Measurements from ENCODE around the gene PDE1A. TPM values are rescaled to one million over a fixed set of nuclear protein-coding genes. Genes with fewer than 3 reads are reported as not detected.

PDE1A gene
- total and polyA plus RNA-seq, 8 donors: 0.58 to 33.6 (median 12.9) TPM; not detected in 1

DNA sequence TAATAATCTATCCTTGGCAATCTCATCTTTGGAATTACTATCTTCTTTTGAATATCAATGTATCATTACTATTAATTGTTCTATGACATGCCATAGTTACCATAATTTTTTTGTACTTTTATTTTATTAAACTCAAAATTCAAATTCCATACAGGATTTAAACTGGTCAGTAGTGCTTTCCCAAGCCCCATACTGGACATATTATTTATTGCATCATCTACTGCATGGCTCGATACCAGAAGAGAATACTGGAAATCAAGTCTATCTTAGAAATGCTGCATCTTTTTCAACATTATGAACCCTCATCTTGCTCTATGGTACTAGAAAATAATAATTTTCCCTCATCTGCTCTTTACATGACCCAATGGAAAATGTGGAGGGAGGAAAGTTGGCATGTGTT lies 9.4 kb upstream of the PDE1A start:
- no peak for TF ChIP-seq EP300 (IDR thresholded peaks at IDR 0.05)
- TF ChIP-seq POLR2AphosphoS5 (IDR thresholded peaks at IDR 0.05): no peak
- TF ChIP-seq, protein P1, sequence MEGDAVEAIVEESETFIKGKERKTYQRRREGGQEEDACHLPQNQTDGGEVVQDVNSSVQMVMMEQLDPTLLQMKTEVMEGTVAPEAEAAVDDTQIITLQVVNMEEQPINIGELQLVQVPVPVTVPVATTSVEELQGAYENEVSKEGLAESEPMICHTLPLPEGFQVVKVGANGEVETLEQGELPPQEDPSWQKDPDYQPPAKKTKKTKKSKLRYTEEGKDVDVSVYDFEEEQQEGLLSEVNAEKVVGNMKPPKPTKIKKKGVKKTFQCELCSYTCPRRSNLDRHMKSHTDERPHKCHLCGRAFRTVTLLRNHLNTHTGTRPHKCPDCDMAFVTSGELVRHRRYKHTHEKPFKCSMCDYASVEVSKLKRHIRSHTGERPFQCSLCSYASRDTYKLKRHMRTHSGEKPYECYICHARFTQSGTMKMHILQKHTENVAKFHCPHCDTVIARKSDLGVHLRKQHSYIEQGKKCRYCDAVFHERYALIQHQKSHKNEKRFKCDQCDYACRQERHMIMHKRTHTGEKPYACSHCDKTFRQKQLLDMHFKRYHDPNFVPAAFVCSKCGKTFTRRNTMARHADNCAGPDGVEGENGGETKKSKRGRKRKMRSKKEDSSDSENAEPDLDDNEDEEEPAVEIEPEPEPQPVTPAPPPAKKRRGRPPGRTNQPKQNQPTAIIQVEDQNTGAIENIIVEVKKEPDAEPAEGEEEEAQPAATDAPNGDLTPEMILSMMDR (IDR thresholded peaks at IDR 0.05): no peak
- TF ChIP-seq POLR2A (IDR thresholded peaks at IDR 0.05): no peak
- H3K9me3 ChIP-seq: no peaks in the 10 kb centered on the region
- no peak overlapping the region for H3K27ac ChIP-seq
- intact Hi-C loops (cut with DNase I; ENCODE audit: low total_unique reads): no loop called here
- DNase-seq: no peak
- H3K4me1 ChIP-seq: no peaks in the 10 kb centered on the region
- H3K36me3 ChIP-seq: no peaks in the 10 kb centered on the region
- no peaks in the 10 kb centered on the region for H3K27me3 ChIP-seq
- 84 to 94% (median 90%) methylated on average over 1 of the region's 1 CpG for WGBS, 5 donors
- H3K4me3 ChIP-seq: no peak overlapping the region

DNA sequence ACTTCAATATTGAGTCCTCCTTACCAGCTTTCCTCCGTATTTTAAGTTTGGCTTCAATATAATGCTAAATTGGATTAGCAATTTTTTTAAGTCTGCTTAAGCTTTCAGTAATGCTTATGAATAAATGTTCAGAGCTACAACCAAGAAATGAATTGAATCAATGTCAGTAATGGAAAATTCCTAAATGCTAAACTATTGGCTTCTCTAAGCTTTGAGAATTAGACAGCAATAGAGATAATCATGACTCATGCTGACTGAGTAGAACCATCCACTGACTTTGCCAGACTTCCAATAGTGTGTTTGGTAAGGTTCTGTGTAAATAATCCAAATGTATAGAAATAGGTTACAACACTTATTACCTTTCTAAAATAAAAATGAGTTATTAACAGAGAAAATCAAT lies 8.9 kb upstream of the PDE1A start:
- no peak for DNase-seq
- intact Hi-C loops (cut with DNase I; ENCODE audit: low total_unique reads): no loop called here
- WGBS, 5 donors: 62 to 86% (median 77%) methylated on average over 1 of the region's 1 CpG
- H3K27ac ChIP-seq: no peak overlapping the region
- H3K27me3 ChIP-seq: no peaks in the 10 kb centered on the region
- H3K4me1 ChIP-seq: no peaks in the 10 kb centered on the region
- H3K9me3 ChIP-seq: no peaks in the 10 kb centered on the region
- TF ChIP-seq, protein P1 (IDR thresholded peaks at IDR 0.05): no peak
- TF ChIP-seq EP300 (IDR thresholded peaks at IDR 0.05): no peak
- TF ChIP-seq POLR2AphosphoS5 (IDR thresholded peaks at IDR 0.05): no peak
- TF ChIP-seq POLR2A (IDR thresholded peaks at IDR 0.05): no peak
- no peak overlapping the region for H3K4me3 ChIP-seq
- no peaks in the 10 kb centered on the region for H3K36me3 ChIP-seq

DNA sequence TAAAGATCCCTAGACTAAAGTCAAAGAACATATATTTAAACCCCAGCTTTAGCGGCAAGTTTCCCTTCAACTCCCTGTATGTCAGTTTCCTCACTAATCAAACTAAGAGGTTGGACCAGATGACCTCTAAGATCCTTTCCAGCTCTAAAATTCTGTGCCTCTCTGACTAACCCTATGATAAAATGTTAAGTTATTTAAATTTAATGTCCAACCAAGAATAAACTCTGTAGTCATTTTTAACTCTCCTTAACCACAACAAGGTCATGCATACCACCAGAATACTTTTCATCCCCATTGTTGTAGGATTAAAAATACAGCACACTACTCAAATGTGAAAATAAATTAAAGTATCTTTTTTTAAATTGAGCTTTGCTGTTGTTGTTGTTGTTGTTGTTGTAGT lies 5.2 kb upstream of the PDE1A start:
- Histone ChIP-seq H3K4me1 (no peaks in the 10 kb centered on the region), H3K27ac (no peak overlapping the region), H3K36me3 (no peaks in the 10 kb centered on the region), H3K4me3 (no peak overlapping the region), H3K27me3 (no peaks in the 10 kb centered on the region), H3K9me3 (no peaks in the 10 kb centered on the region)
- WGBS, 5 donors: 78 to 92% (median 88%) methylated on average over 1 of the region's 1 CpG
- intact Hi-C loops (cut with DNase I; ENCODE audit: low total_unique reads): no loop called here
- DNase-seq: no peak
- TF ChIP-seq POLR2AphosphoS5 (IDR thresholded peaks at IDR 0.05) (no peak), POLR2A (IDR thresholded peaks at IDR 0.05) (no peak), EP300 (IDR thresholded peaks at IDR 0.05) (no peak)
- TF ChIP-seq, protein P1 (IDR thresholded peaks at IDR 0.05): no peak

DNA sequence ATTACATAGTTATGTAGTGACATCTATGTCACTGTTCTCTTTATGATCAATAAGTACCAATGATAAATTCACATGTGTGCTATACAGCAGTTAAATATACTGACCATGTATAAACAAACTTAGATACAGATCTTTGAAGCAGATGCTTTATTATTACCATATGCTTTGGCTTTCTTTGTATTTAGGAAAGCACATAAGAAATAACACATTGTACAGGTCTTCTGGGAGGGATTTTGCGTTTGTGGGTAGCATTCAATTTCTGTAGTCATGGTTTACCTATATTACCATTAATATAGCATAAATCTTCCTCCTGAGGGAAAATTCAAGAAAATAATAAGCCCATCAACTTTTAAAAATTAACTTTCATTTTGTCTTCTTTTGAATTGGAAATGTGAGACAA lies 1.6 kb upstream of the PDE1A start:
- Histone ChIP-seq H3K4me1 (peaks cover 0 to 4% (median 0%) of the 10 kb centered on the region in 4 donors), H3K36me3 (no peaks in the 10 kb centered on the region), H3K4me3 (no peak overlapping the region), H3K27ac (no peak overlapping the region), H3K9me3 (no peaks in the 10 kb centered on the region), H3K27me3 (no peaks in the 10 kb centered on the region)
- 83 to 97% (median 92%) methylated on average over 1 of the region's 1 CpG for WGBS, 5 donors
- no peak for DNase-seq
- intact Hi-C loops (cut with DNase I; ENCODE audit: low total_unique reads): no loop called here
- TF ChIP-seq POLR2AphosphoS5 (IDR thresholded peaks at IDR 0.05): no peak
- TF ChIP-seq POLR2A (IDR thresholded peaks at IDR 0.05): no peak
- no peak for TF ChIP-seq EP300 (IDR thresholded peaks at IDR 0.05)
- TF ChIP-seq, protein P1 (IDR thresholded peaks at IDR 0.05): no peak

Data from stomach (tissue), 9 donors.